K562 (cell line): ENCODE measurements around the gene POM121C. TPM values are rescaled to one million over a fixed set of nuclear protein-coding genes. Genes with fewer than 3 reads are reported as not detected.
"Not testable (repeated sequence)": the region's sequence is repeated elsewhere in the genome, so short reads cannot be mapped to it uniquely, and the experiment has no call there.

Source experiments
- ATAC-seq: fragments of 200-7000 bp; cut with Tn5 transposase; 3 replicates; pipeline ENCODE4 v1.9.1; 2020; ENCODE audit warnings: moderate library complexity
- BruUV-seq: library from RNA; stranded (reverse); fragments of 400-500 nt; replicated peaks from 2 replicates; lab custom pipeline; 2021; lab: Mats Ljungman, UMichigan
- CTCF ChIA-PET: fragments of 300-600 bp; formaldehyde crosslinking; extraction: SDS; loops from one replicate; lab custom pipeline; 2021; ENCODE audit warnings: low intra/inter-chr PET ratio; lab: Yijun Ruan, JAX
- POLR2A ChIA-PET: fragments of 300-600, 350-650 bp; sonication (Branson Sonifier 250); formaldehyde crosslinking; extraction: SDS; loops from one replicate; lab custom pipeline; 2021; ENCODE audit warnings: antibody characterized with exemption, inconsistent platforms; lab: Yijun Ruan, JAX
- DNase-seq, 4 experiments: peaks; one replicate each; pipeline versions ENCODE4 v3.0.0 to v3.0.0-alpha.2; 2011 to 2018; ENCODE audit warnings: low spot score in 3 of 4, mixed read lengths in 3 of 4; ENCODE audit errors: extremely low read depth in 1 of 4
- FAIRE-seq: peaks from 2 replicates; lab custom pipeline; 2011; peaks lifted over from hg19 to GRCh38; lab: Jason Lieb, UNC
- H2AFZ ChIP-seq: 2 replicates; pipeline ENCODE4 v1.6.0; 2011; ENCODE audit warnings: low read depth, low read length, control low read depth, inconsistent platforms
- H3K27ac ChIP-seq: fragments of 200-600 bp; 3 replicates; pipeline ENCODE4 v1.8.0; 2011; ENCODE audit warnings: low read depth, mild to moderate bottlenecking, control low read depth, inconsistent platforms, low read length, moderate library complexity, mixed read lengths; ENCODE audit errors: extremely low read depth
- H3K27me3 ChIP-seq, 2 experiments: fragments of 300-600 bp in 1 of 2; 2 replicates in 1 of 2; 3 replicates in 1 of 2; pipeline versions ENCODE4 v1.6.0 to v1.8.0; 2011; ENCODE audit warnings: inconsistent platforms in 2 of 2, low read length in 2 of 2, mild to moderate bottlenecking in 1 of 2, mixed read lengths in 1 of 2, moderate library complexity in 1 of 2; ENCODE audit not compliant: control insufficient read depth in 2 of 2, insufficient read depth in 2 of 2
- H3K36me3 ChIP-seq: fragments of 300-600 bp; 3 replicates; pipeline ENCODE4 v1.8.0; 2011; ENCODE audit warnings: mild to moderate bottlenecking, low read length, inconsistent platforms; ENCODE audit not compliant: control insufficient read depth, insufficient read depth
- H3K4me1 ChIP-seq, 2 experiments: fragments of 200-600 bp in 1 of 2; replicated peaks in 1 of 2; 2 replicates in 1 of 2; 3 replicates in 1 of 2; pipeline versions ENCODE4 v1.5.1 to v1.8.0; 2011; ENCODE audit warnings: inconsistent platforms in 2 of 2, low read length in 2 of 2, mild to moderate bottlenecking in 1 of 2, mixed read lengths in 1 of 2, moderate library complexity in 1 of 2; ENCODE audit not compliant: control insufficient read depth in 2 of 2, insufficient read depth in 2 of 2
- H3K4me2 ChIP-seq: 2 replicates; pipeline ENCODE4 v1.6.1; 2011; ENCODE audit warnings: low read length, control low read depth, inconsistent platforms, mixed read lengths; ENCODE audit not compliant: insufficient read depth
- H3K4me3 ChIP-seq: fragments of 200-600 bp; sonication (generic), shearing (Covaris generic); 2 replicates; pipeline ENCODE4 v1.5.1; 2016; ENCODE audit warnings: control low read depth, inconsistent platforms
- H3K79me2 ChIP-seq: fragments of 200-600 bp; 3 replicates; pipeline ENCODE4 v1.8.0; 2011; ENCODE audit warnings: low read length, inconsistent platforms; ENCODE audit not compliant: control insufficient read depth, insufficient read depth
- H3K9ac ChIP-seq, 2 experiments: 2 replicates each; pipeline versions ENCODE4 v1.6.0 to v1.6.1; 2011; ENCODE audit warnings: low read depth in 2 of 2, low read length in 2 of 2, control low read depth in 1 of 2, inconsistent platforms in 1 of 2, mild to moderate bottlenecking in 1 of 2, mixed read lengths in 1 of 2; ENCODE audit not compliant: insufficient read depth in 1 of 2
- H3K9me1 ChIP-seq: one replicate; pipeline ENCODE4 v1.6.0; 2011; ENCODE audit warnings: inconsistent platforms, mild to moderate bottlenecking, low read length, moderate library complexity; ENCODE audit not compliant: control insufficient read depth, insufficient read depth
- H3K9me3 ChIP-seq: replicated peaks from 2 replicates; pipeline ENCODE4 v1.5.1; 2011; ENCODE audit warnings: low read depth, low read length, inconsistent platforms; ENCODE audit not compliant: control insufficient read depth, insufficient read depth
- H4K20me1 ChIP-seq: replicated peaks from 2 replicates; pipeline ENCODE4 v1.6.1; 2011; ENCODE audit warnings: low read length, inconsistent platforms, mixed read lengths; ENCODE audit not compliant: control insufficient read depth, insufficient read depth
- CCNT2 ChIP-seq: IDR thresholded peaks from 2 replicates; pipeline ENCODE4 v1.6.1; 2011; ENCODE audit warnings: borderline replicate concordance, low read depth, mild to moderate bottlenecking, moderate library complexity, mixed read lengths, low read length; ENCODE audit not compliant: insufficient read length; ENCODE audit errors: extremely low read depth
- CXXC5 ChIP-seq: fragments of 250-450 bp; sonication (Bioruptor Pico); IDR thresholded peaks from 2 replicates; pipeline ENCODE4 v1.8.0; 2022; ENCODE audit warnings: inconsistent platforms, mild to moderate bottlenecking, moderate library complexity
- GABPA ChIP-seq: fragments of 200-800 bp; sonication (Bioruptor generic); conservative IDR thresholded peaks from 2 replicates; pipeline ENCODE4 v1.6.1; 2016; ENCODE audit warnings: low read depth, missing genetic modification characterization, missing compliant biosample characterization
- RB1 ChIP-seq: fragments of 450-650 bp; IDR thresholded peaks from 2 replicates; pipeline ENCODE4 v1.6.1; 2017; ENCODE audit warnings: low read depth, mild to moderate bottlenecking
- SIN3B ChIP-seq: fragments of 450-650 bp; IDR thresholded peaks from 2 replicates; pipeline ENCODE4 v1.6.1; 2017; ENCODE audit warnings: low read depth, mild to moderate bottlenecking, moderate library complexity
- WGBS: fragments of 100-300 bp; shearing (Covaris generic); methylation state at CpG from one replicate; pipeline ENCODE4 v1.1.6; 2016; ENCODE audit warnings: low coverage, mixed read lengths; ENCODE audit not compliant: insufficient coverage; ENCODE audit errors: missing lambda C conversion rate; 5-methylcytosine and 5-hydroxymethylcytosine counted together
- in situ Hi-C: fragments of 300-500 bp; cut with MboI; formaldehyde crosslinking; loops from 4 replicates; pipeline ENCODE4 v1.15.0; 2018; ENCODE audit warnings: inconsistent platforms, mixed read lengths
- intact Hi-C: fragments of 100-400 bp; cut with micrococcal nuclease; formaldehyde crosslinking; loops from 2 replicates; pipeline ENCODE4 v1.14.2; 2022
- polyA plus RNA-seq, 8 experiments: library from polyadenylated mRNA; depleted of rRNA in 4 of 8; stranded (reverse) in 5 of 8; unstranded in 3 of 8; fragments of >200 nt; fragmentation: Nextera tagmentation in 2 of 8; fragmentation: Illumina TruSeq in 1 of 8; extraction: Ambion mirVana in 2 of 8; extraction: Trizol in 1 of 8; gene quantifications; 2 replicates each; pipeline versions ENCODE4 v1.2.1 to v1.2.3, GENCODE V29; 2011 to 2014; ENCODE audit warnings: inconsistent platforms in 1 of 8, missing spikeins in 1 of 8
- total RNA-seq, 7 experiments: library from RNA; depleted of rRNA in 6 of 7; stranded (reverse); fragments of >200 nt in 6 of 7; fragmentation: Illumina TruSeq in 2 of 7; extraction: Trizol in 2 of 7; gene quantifications; 2 replicates each; pipeline versions ENCODE4 v1.2.1 to v1.2.3, GENCODE V29; 2011 to 2021; ENCODE audit warnings: low replicate concordance in 1 of 7

The POM121C gene
- total and polyA plus RNA-seq, 9 of the 15 experiments (the other 6 are each of a cell fraction or from before 2014, with no cell fraction given), result 7.1 to 119 (median 21.4) TPM

DNA sequence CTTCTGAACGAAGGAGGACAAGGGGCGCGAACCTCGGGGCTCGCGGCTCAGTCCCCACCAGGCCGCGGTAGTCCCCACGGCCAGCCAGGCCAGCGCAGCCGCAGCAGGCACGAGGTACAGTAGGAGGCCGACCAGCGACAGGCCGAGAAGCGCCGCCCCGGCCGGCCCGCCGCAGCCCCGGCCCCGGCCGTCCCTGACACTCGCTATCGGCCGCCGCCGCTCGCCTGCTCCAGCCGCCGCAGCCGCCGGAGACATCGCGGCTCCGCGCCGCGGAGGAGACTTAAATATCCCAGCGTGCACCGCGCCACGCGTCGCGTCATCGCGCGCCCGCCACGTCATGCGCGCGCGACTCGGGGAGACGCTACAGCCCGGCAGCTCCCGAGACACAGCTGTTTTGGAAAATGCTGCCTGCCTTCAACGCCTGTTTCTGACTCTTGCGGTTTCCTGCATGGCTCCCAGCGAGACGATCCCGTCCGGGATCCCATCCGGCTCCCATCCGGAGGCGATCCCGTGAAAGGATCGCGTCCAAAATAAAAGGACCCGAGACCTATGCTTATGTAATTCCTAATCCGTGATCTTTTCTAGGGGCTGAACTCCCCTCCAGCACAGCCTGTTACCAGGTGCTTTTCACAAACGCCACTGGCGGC lies 43.5 kb downstream of the POM121C start (continued):
- TF ChIP-seq CCNT2 (peak; percentile 27), RB1 (peak; percentile 72; the same call in 1 of the 2 replicates), GABPA (tag) (0 out of 2 replicates have a peak, but pooled peaks have one; percentile 14), SIN3B (peak; percentile 88), CXXC5 (CRISPR knock-in tag) (peak; percentile 81)

DNA sequence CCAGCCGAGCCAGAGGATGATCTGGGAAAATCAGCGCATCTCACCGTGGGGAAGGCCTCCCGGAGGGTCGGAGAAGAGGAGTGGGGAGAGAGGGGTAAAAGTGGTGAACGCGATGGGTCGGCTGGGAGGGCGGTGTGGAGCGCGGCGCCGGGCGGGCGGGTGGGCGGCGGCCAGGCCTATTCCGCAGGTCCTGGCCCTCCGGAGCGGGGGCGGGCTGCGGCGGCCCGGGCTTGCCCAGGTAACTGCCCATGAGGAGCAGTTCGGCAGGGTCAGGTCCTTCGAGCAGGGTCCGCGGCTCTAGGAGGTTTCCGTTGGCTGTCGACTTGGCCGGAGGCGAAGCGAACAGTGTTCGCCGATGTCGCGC lies 44.0 kb downstream of the POM121C start:
- in situ Hi-C loops, result loop anchor here (25.0 kb wide), 1 partner anchor 570 kb away; no protein-coding TSS in a partner anchor
- H3K9me3 ChIP-seq, H3K4me1 ChIP-seq, CTCF ChIA-PET, POLR2A ChIA-PET, H3K9me1 ChIP-seq, H2AFZ ChIP-seq, intact Hi-C loops, H4K20me1 ChIP-seq, H3K27me3 ChIP-seq, FAIRE-seq, BruUV-seq, H3K27ac ChIP-seq: not testable (repeated sequence)
- Histone ChIP-seq H3K4me2 (peak overlapping the region; percentile 39; the same call in 1 of the 2 replicates), H3K9ac (peak overlapping the region; percentile 26 to 87; a peak in 2 of 4 replicates), H3K79me2 (peaks cover 19% of the 10 kb centered on the region), H3K4me3 (peak overlapping the region; percentile 51), H3K36me3 (peaks cover 39% of the 10 kb centered on the region)
- DNase-seq, result peak in 1 of 4 experiments; percentile 8
- WGBS, result 2% methylated on average over 5 of the region's 37 CpGs
- ATAC-seq, result peak; percentile 79
